HCT116 (cell line): ENCODE results near the gene TPMT. TPM values are rescaled to one million over a fixed set of nuclear protein-coding genes. Genes with fewer than 3 reads are reported as not detected.
"Not testable (repeated sequence)": the region's sequence is repeated elsewhere in the genome, so short reads cannot be mapped to it uniquely, and the experiment has no call there.

Experiments used
- ATAC-seq: fragments of 200-7000 bp; cut with Tn5 transposase; 2 replicates; pipeline ENCODE4 v1.9.1; 2020; ENCODE audit warnings: mild to moderate bottlenecking, moderate library complexity
- BruUV-seq: library from RNA; stranded (reverse); fragments of 400-500 nt; replicated peaks from 2 replicates; lab custom pipeline; 2021; lab: Mats Ljungman, UMichigan
- CTCF ChIA-PET: fragments of 300-600 bp; sonication (Branson Sonifier 250); formaldehyde crosslinking; loops from one replicate; lab custom pipeline; 2021; ENCODE audit warnings: antibody characterized with exemption; lab: Charles Lee
- POLR2A ChIA-PET: fragments of 300-600, 350-600 bp; sonication (Branson Sonifier 250); formaldehyde crosslinking; loops from one replicate; lab custom pipeline; 2021; ENCODE audit warnings: antibody characterized with exemption; lab: Charles Lee
- RAD21 ChIA-PET, 2 experiments: fragments of 300-600 bp; sonication (Branson Sonifier 250); formaldehyde crosslinking; loops; one replicate each; lab custom pipeline; 2023; ENCODE audit warnings: low total read pairs in 2 of 2; ENCODE audit not compliant: uncharacterized antibody in 2 of 2, unreplicated experiment in 2 of 2, low non-redundant PET in 1 of 2; lab: Charles Lee
- DNase-seq: peaks from one replicate; pipeline ENCODE4 v3.0.0-alpha.2; 2010; ENCODE audit warnings: low read depth, low spot score
- H2AFZ ChIP-seq: fragments of 200-600 bp; shearing (Covaris generic), sonication (generic); 2 replicates; pipeline ENCODE4 v1.6.1; 2017; ENCODE audit warnings: low read depth, mixed run types, mixed read lengths, antibody characterized with exemption, low read length; ENCODE audit not compliant: poor library complexity, severe bottlenecking
- H3K27ac ChIP-seq: 2 replicates; pipeline ENCODE4 v1.5.1; 2012; ENCODE audit warnings: low read depth, low read length
- H3K27me3 ChIP-seq: fragments of 200-600 bp; sonication (generic); 2 replicates; pipeline ENCODE4 v1.6.1; 2016; ENCODE audit warnings: mixed run types, low read length, mixed read lengths; ENCODE audit not compliant: insufficient read depth
- H3K36me3 ChIP-seq, 2 experiments: fragments of 200-500 bp in 1 of 2; fragments of 200-600 bp in 1 of 2; sonication (Bioruptor generic) in 1 of 2; sonication (generic) in 1 of 2; 2 replicates each; pipeline versions ENCODE4 v1.5.1 to v1.6.1; 2014 to 2016; ENCODE audit warnings: low read length in 2 of 2, inconsistent platforms in 1 of 2, mixed read lengths in 1 of 2, mixed run types in 1 of 2; ENCODE audit not compliant: insufficient read depth in 2 of 2, control insufficient read depth in 1 of 2
- H3K4me1 ChIP-seq, 2 experiments: fragments of 200-600 bp in 1 of 2; sonication (generic) in 1 of 2; 2 replicates each; pipeline versions ENCODE4 v1.5.1 to v1.6.1; 2012 to 2017; ENCODE audit warnings: low read length in 2 of 2, inconsistent platforms in 1 of 2, mild to moderate bottlenecking in 1 of 2, mixed read lengths in 1 of 2, mixed run types in 1 of 2, moderate library complexity in 1 of 2; ENCODE audit not compliant: insufficient read depth in 2 of 2, control insufficient read depth in 1 of 2
- H3K4me2 ChIP-seq: fragments of 200-600 bp; sonication (generic); 2 replicates; pipeline ENCODE4 v1.6.1; 2017; ENCODE audit warnings: mixed run types, low read length, mixed read lengths
- H3K4me3 ChIP-seq, 2 experiments: fragments of 200-600 bp in 1 of 2; sonication (generic) in 1 of 2; replicated peaks in 1 of 2; 2 replicates each; pipeline ENCODE4 v1.5.1; 2011 to 2016; ENCODE audit warnings: low read length in 2 of 2, control low read depth in 1 of 2, low read depth in 1 of 2, mild to moderate bottlenecking in 1 of 2, mixed read lengths in 1 of 2, mixed run types in 1 of 2
- H3K79me2 ChIP-seq: fragments of 200-600 bp; sonication (generic); 2 replicates; pipeline ENCODE4 v1.6.1; 2017; ENCODE audit warnings: mild to moderate bottlenecking, mixed run types, low read length, moderate library complexity, mixed read lengths; ENCODE audit not compliant: insufficient read depth
- H3K9ac ChIP-seq: fragments of 200-600 bp; sonication (generic); 2 replicates; pipeline ENCODE4 v1.6.1; 2016; ENCODE audit warnings: low read length, mixed read lengths
- H3K9me2 ChIP-seq: fragments of 200-600 bp; sonication (generic), shearing (Covaris generic); 2 replicates; pipeline ENCODE4 v1.6.1; 2017; ENCODE audit warnings: mixed run types, mild to moderate bottlenecking, moderate library complexity; ENCODE audit not compliant: insufficient read depth
- H3K9me3 ChIP-seq, 2 experiments: fragments of 200-500 bp in 1 of 2; fragments of 200-600 bp in 1 of 2; sonication (Bioruptor generic) in 1 of 2; sonication (generic) in 1 of 2; 2 replicates each; pipeline ENCODE4 v1.6.1; 2014 to 2017; ENCODE audit warnings: low read length in 2 of 2, mixed read lengths in 2 of 2, inconsistent platforms in 1 of 2, low read depth in 1 of 2, mild to moderate bottlenecking in 1 of 2, mixed run types in 1 of 2, moderate library complexity in 1 of 2; ENCODE audit not compliant: control insufficient read depth in 1 of 2, insufficient read depth in 1 of 2
- H4K20me1 ChIP-seq: fragments of 200-600 bp; sonication (generic), shearing (Covaris generic); 2 replicates; pipeline ENCODE4 v1.6.1; 2017; ENCODE audit warnings: mixed run types, mild to moderate bottlenecking, moderate library complexity; ENCODE audit not compliant: insufficient read depth
- ATF3 ChIP-seq: IDR thresholded peaks from 2 replicates; pipeline ENCODE4 v1.6.1; 2012
- CBX3 ChIP-seq: IDR thresholded peaks from 2 replicates; pipeline ENCODE4 v1.6.1; 2012; ENCODE audit warnings: low read depth
- CEBPB ChIP-seq: IDR thresholded peaks from 2 replicates; pipeline ENCODE4 v1.6.1; 2012; ENCODE audit warnings: low read depth
- ELF1 ChIP-seq: IDR thresholded peaks from 2 replicates; pipeline ENCODE4 v1.6.1; 2012; ENCODE audit warnings: low read depth, borderline replicate concordance
- EZH2phosphoT487 ChIP-seq: fragments of 200-600 bp; IDR thresholded peaks from 2 replicates; pipeline ENCODE4 v1.6.1; 2018; ENCODE audit warnings: antibody characterized with exemption, borderline replicate concordance
- MAX ChIP-seq: IDR thresholded peaks from 2 replicates; pipeline ENCODE4 v1.6.1; 2012
- POLR2A ChIP-seq: IDR thresholded peaks from 2 replicates; pipeline ENCODE4 v1.7.0; 2011; ENCODE audit warnings: borderline replicate concordance; ENCODE audit not compliant: insufficient read depth, insufficient read length; ENCODE audit errors: extremely low read depth
- POLR2AphosphoS5 ChIP-seq: IDR thresholded peaks from 2 replicates; pipeline ENCODE4 v1.6.1; 2011; ENCODE audit warnings: mild to moderate bottlenecking, low read depth, low read length, moderate library complexity
- REST ChIP-seq: IDR thresholded peaks from 2 replicates; pipeline ENCODE4 v1.6.1; 2012; ENCODE audit warnings: low read depth
- SRF ChIP-seq: IDR thresholded peaks from 2 replicates; pipeline ENCODE4 v1.6.1; 2012; ENCODE audit warnings: low read depth
- YY1 ChIP-seq: IDR thresholded peaks from 2 replicates; pipeline ENCODE4 v1.6.1; 2011; ENCODE audit warnings: low read length, low read depth, moderate library complexity, mild to moderate bottlenecking; ENCODE audit not compliant: insufficient replicate concordance; ENCODE audit errors: extremely low read depth
- ZFX ChIP-seq: fragments of 450-650 bp; IDR thresholded peaks from 2 replicates; pipeline ENCODE4 v1.6.1; 2017
- ZNF274 ChIP-seq: fragments of 200-500 bp; sonication (Bioruptor generic); IDR thresholded peaks from 2 replicates; pipeline ENCODE4 v1.6.1; 2014; ENCODE audit warnings: mild to moderate bottlenecking, low read depth, low read length, inconsistent platforms
- intact Hi-C: fragments of 100-400 bp; cut with micrococcal nuclease; formaldehyde crosslinking; loops from 2 replicates; pipeline ENCODE4 v1.10.0; 2022
- total RNA-seq: library from RNA; stranded (reverse); gene quantifications from one replicate; pipeline ENCODE4 v1.2.1, GENCODE V29; 2021; ENCODE audit not compliant: unreplicated experiment

Gene TPMT
- total RNA-seq, 1 experiment from 2014 or later: 10.1 TPM

GRCh38 chr6:18177286-18177965 lies 22.5 kb upstream of the TPMT start:
- H3K4me2 ChIP-seq: no peak overlapping the region
- no peak overlapping the region for H3K9ac ChIP-seq
- H3K9me3 ChIP-seq: no peaks in the 10 kb centered on the region
- H3K79me2 ChIP-seq: no peaks in the 10 kb centered on the region
- ChIA-PET POLR2A (no interaction called here), RAD21 (no interaction called here), CTCF (no interaction called here)
- no peak for ATAC-seq
- no TSS peak for BruUV-seq
- no peak overlapping the region for H2AFZ ChIP-seq
- no peaks in the 10 kb centered on the region for H3K27me3 ChIP-seq
- no peaks in the 10 kb centered on the region for H3K9me2 ChIP-seq
- H3K4me3 ChIP-seq: no peak overlapping the region
- no peaks in the 10 kb centered on the region; a peak in 1 of 4 replicates for H3K36me3 ChIP-seq
- no peaks in the 10 kb centered on the region for H3K4me1 ChIP-seq
- intact Hi-C loops: no loop called here
- no peaks in the 10 kb centered on the region for H4K20me1 ChIP-seq
- TF ChIP-seq ZFX: no peak
- TF ChIP-seq CEBPB: no peak
- TF ChIP-seq ZNF274: no peak
- no peak for TF ChIP-seq MAX
- no peak for TF ChIP-seq EZH2phosphoT487
- TF ChIP-seq POLR2A: no peak
- no peak for TF ChIP-seq REST
- TF ChIP-seq POLR2AphosphoS5: no peak
- no peak for TF ChIP-seq ELF1
- TF ChIP-seq CBX3: no peak
- no peak for TF ChIP-seq SRF
- no peak for TF ChIP-seq YY1
- TF ChIP-seq ATF3: no peak
- DNase-seq: no peak
- no peak overlapping the region for H3K27ac ChIP-seq

- not testable (repeated sequence) for H2AFZ ChIP-seq, ATAC-seq
Observed at GRCh38 chr6:18176198-18176597, 21.3 kb upstream of the TPMT start.

More at GRCh38 chr6:18176198-18176597, 21.3 kb upstream of the TPMT start:
- DNase-seq, RAD21 ChIA-PET, H3K9me2 ChIP-seq, BruUV-seq, POLR2A ChIA-PET, H3K27ac ChIP-seq, H4K20me1 ChIP-seq, H3K36me3 ChIP-seq, CTCF ChIA-PET, H3K4me3 ChIP-seq, H3K9ac ChIP-seq, H3K4me2 ChIP-seq, H3K79me2 ChIP-seq, intact Hi-C loops, H3K27me3 ChIP-seq, H3K4me1 ChIP-seq, H3K9me3 ChIP-seq: not testable (repeated sequence)
